GM12878 (cell line): ENCODE data around the gene HIVEP2. TPM values are rescaled to one million over a fixed set of nuclear protein-coding genes. Genes with fewer than 3 reads are reported as not detected.

Experiments
- ATAC-seq: fragments of 200-7000 bp; cut with Tn5 transposase; 3 replicates; pipeline ENCODE4 v1.9.1; 2020; ENCODE audit warnings: mild to moderate bottlenecking, moderate library complexity
- BruUV-seq: library from RNA; stranded (reverse); fragments of 400-500 nt; replicated peaks from 2 replicates; lab custom pipeline; 2021; lab: Mats Ljungman, UMichigan
- CTCF ChIA-PET: fragments of 300-600 bp; sonication (Branson Sonifier 250); formaldehyde crosslinking; extraction: SDS; loops from one replicate; lab custom pipeline; 2021; ENCODE audit warnings: inconsistent platforms; lab: Yijun Ruan, JAX
- POLR2A ChIA-PET: fragments of 350-600 bp; formaldehyde crosslinking; extraction: SDS; loops from one replicate; lab custom pipeline; 2021; ENCODE audit warnings: inconsistent platforms; lab: Charles Lee
- RAD21 ChIA-PET: fragments of 300-600 bp; sonication (Branson Sonifier 250); formaldehyde crosslinking; loops from one replicate; lab custom pipeline; 2023; ENCODE audit warnings: antibody characterized with exemption; ENCODE audit not compliant: unreplicated experiment; lab: Charles Lee
- SMC1A ChIA-PET: fragments of 300-600 bp; sonication (Branson Sonifier 250); formaldehyde crosslinking; loops from one replicate; lab custom pipeline; 2023; ENCODE audit not compliant: unreplicated experiment, uncharacterized antibody; lab: Charles Lee
- DNase-seq: peaks from one replicate; pipeline ENCODE4 v3.0.0-alpha.2; 2011; ENCODE audit warnings: low read depth, low spot score
- FAIRE-seq: peaks from 3 replicates; lab custom pipeline; 2011; peaks lifted over from hg19 to GRCh38; lab: Jason Lieb, UNC
- H2AFZ ChIP-seq: 2 replicates; pipeline ENCODE4 v1.6.0; 2011; ENCODE audit warnings: low read depth, low read length, control low read depth; ENCODE audit not compliant: control insufficient read depth
- H3K27ac ChIP-seq: 2 replicates; pipeline ENCODE4 v1.5.1; 2011; ENCODE audit warnings: control low read depth; ENCODE audit not compliant: control insufficient read depth, insufficient read depth
- H3K27me3 ChIP-seq, 2 experiments: replicated peaks in 1 of 2; 2 replicates each; pipeline versions ENCODE4 v1.6.0 to v1.6.1; 2011; ENCODE audit warnings: low read length in 1 of 2; ENCODE audit not compliant: control insufficient read depth in 2 of 2, insufficient read depth in 2 of 2
- H3K36me3 ChIP-seq, 2 experiments: 2 replicates each; pipeline ENCODE4 v1.5.1; 2011; ENCODE audit warnings: low read length in 1 of 2; ENCODE audit not compliant: control insufficient read depth in 2 of 2, insufficient read depth in 2 of 2
- H3K4me1 ChIP-seq: 2 replicates; pipeline ENCODE4 v1.6.1; 2011; ENCODE audit warnings: mild to moderate bottlenecking, low read length, moderate library complexity, mixed read lengths; ENCODE audit not compliant: control insufficient read depth, insufficient read depth
- H3K4me2 ChIP-seq: 2 replicates; pipeline ENCODE4 v1.6.0; 2011; ENCODE audit warnings: control low read depth; ENCODE audit not compliant: control insufficient read depth, insufficient read depth
- H3K4me3 ChIP-seq: fragments of 200-600 bp; sonication (generic); 2 replicates; pipeline ENCODE4 v1.5.1; 2016
- H3K79me2 ChIP-seq: 2 replicates; pipeline ENCODE4 v1.6.0; 2011; ENCODE audit warnings: low read length; ENCODE audit not compliant: control insufficient read depth, insufficient read depth
- H3K9ac ChIP-seq: 2 replicates; pipeline ENCODE4 v1.8.0; 2011; ENCODE audit warnings: low read length, control low read depth, mixed read lengths; ENCODE audit not compliant: control insufficient read depth, insufficient read depth
- H3K9me3 ChIP-seq: replicated peaks from 3 replicates; pipeline ENCODE4 v1.5.1; 2011; ENCODE audit warnings: mild to moderate bottlenecking, low read length; ENCODE audit not compliant: control insufficient read depth, insufficient read depth
- H4K20me1 ChIP-seq: 2 replicates; pipeline ENCODE4 v1.6.0; 2011; ENCODE audit not compliant: control insufficient read depth, insufficient read depth
- E2F8 ChIP-seq: fragments of 450-650 bp; IDR thresholded peaks from 2 replicates; pipeline ENCODE4 v1.6.1; 2018; ENCODE audit warnings: mild to moderate bottlenecking, low read depth, moderate library complexity; ENCODE audit not compliant: partially characterized antibody
- FOS ChIP-seq: IDR thresholded peaks from 3 replicates; pipeline ENCODE4 v1.6.1; 2011; ENCODE audit warnings: borderline replicate concordance; ENCODE audit not compliant: insufficient read length; ENCODE audit errors: extremely low read depth
- GATAD2B ChIP-seq: fragments of 450-650 bp; conservative IDR thresholded peaks from 2 replicates; pipeline ENCODE4 v1.6.1; 2017; ENCODE audit warnings: low read depth, mild to moderate bottlenecking, moderate library complexity
- HSF1 ChIP-seq: fragments of 150-350 bp; IDR thresholded peaks from 2 replicates; pipeline ENCODE4 v1.6.1; 2014; ENCODE audit warnings: mild to moderate bottlenecking, low read depth, low read length
- JUNB ChIP-seq: IDR thresholded peaks from 2 replicates; pipeline ENCODE4 v1.6.1; 2016; ENCODE audit warnings: antibody characterized with exemption, mild to moderate bottlenecking
- MTA3 ChIP-seq: IDR thresholded peaks from 2 replicates; pipeline ENCODE4 v1.6.1; 2012; ENCODE audit warnings: low read length, inconsistent platforms, borderline replicate concordance
- PBX3 ChIP-seq: IDR thresholded peaks from 2 replicates; pipeline ENCODE4 v1.6.1; 2011; ENCODE audit warnings: mild to moderate bottlenecking, low read depth, low read length, moderate library complexity; ENCODE audit not compliant: insufficient replicate concordance
- RAD21 ChIP-seq: IDR thresholded peaks from 2 replicates; pipeline ENCODE4 v1.6.1; 2011; ENCODE audit warnings: mild to moderate bottlenecking, low read depth, low read length, moderate library complexity; ENCODE audit not compliant: insufficient read depth
- SREBF1 ChIP-seq: IDR thresholded peaks from 2 replicates; pipeline ENCODE4 v1.6.1; 2012; ENCODE audit warnings: mild to moderate bottlenecking, low read length
- STAT1 ChIP-seq: fragments of 450-650 bp; conservative IDR thresholded peaks from 2 replicates; pipeline ENCODE4 v1.6.1; 2014; ENCODE audit warnings: antibody characterized with exemption, mild to moderate bottlenecking
- TCF12 ChIP-seq: IDR thresholded peaks from 2 replicates; pipeline ENCODE4 v1.6.1; 2011; ENCODE audit warnings: low read depth, mild to moderate bottlenecking, low read length
- ZBED1 ChIP-seq: IDR thresholded peaks from 2 replicates; pipeline ENCODE4 v1.6.1; 2016; ENCODE audit warnings: borderline replicate concordance
- ZBTB33 ChIP-seq: fragments of 450-650 bp; IDR thresholded peaks from 2 replicates; pipeline ENCODE4 v1.6.1; 2017; ENCODE audit warnings: mild to moderate bottlenecking
- ZNF207 ChIP-seq: fragments of 450-650 bp; IDR thresholded peaks from 2 replicates; pipeline ENCODE4 v1.6.1; 2014; ENCODE audit warnings: antibody characterized with exemption, mild to moderate bottlenecking, borderline replicate concordance
- ZZZ3 ChIP-seq: IDR thresholded peaks from 2 replicates; pipeline ENCODE4 v1.6.1; 2011; ENCODE audit warnings: low read depth; ENCODE audit not compliant: control insufficient read depth, insufficient read length
- WGBS: methylation state at CpG from one replicate; pipeline ENCODE4 v1.1.6; 2016; ENCODE audit warnings: low lambda C conversion rate; ENCODE audit not compliant: insufficient replicate concordance, insufficient coverage; ENCODE audit errors: missing lambda C conversion rate; 5-methylcytosine and 5-hydroxymethylcytosine counted together
- in situ Hi-C: fragments of 300-500 bp; cut with MboI; formaldehyde crosslinking; loops from 9 replicates; pipeline ENCODE4 v1.14.3; 2018; ENCODE audit warnings: mixed read lengths
- intact Hi-C: fragments of 100-400 bp; cut with micrococcal nuclease; formaldehyde crosslinking; loops from one replicate; pipeline ENCODE4 v1.14.2; 2022; ENCODE audit not compliant: unreplicated experiment
- polyA plus RNA-seq, 11 experiments: library from polyadenylated mRNA; depleted of rRNA in 4 of 11; unstranded in 6 of 11; stranded (reverse) in 5 of 11; fragments of >200 nt; fragmentation: Nextera tagmentation in 4 of 11; fragmentation: Illumina TruSeq in 1 of 11; extraction: Ambion mirVana in 4 of 11; extraction: Trizol in 1 of 11; gene quantifications; 1 replicate in 1 of 11; 2 replicates in 10 of 11; pipeline versions ENCODE4 v1.2.1 to v1.2.3, GENCODE V29; 2011 to 2016; ENCODE audit warnings: inconsistent platforms in 2 of 11, missing spikeins in 2 of 11, low read depth in 1 of 11
- total RNA-seq, 4 experiments: library from RNA; depleted of rRNA in 3 of 4; stranded (reverse); fragments of >200 nt in 3 of 4; fragmentation: Illumina TruSeq in 1 of 4; extraction: Trizol in 1 of 4; gene quantifications; 2 replicates each; pipeline versions ENCODE4 v1.2.1 to v1.2.3, GENCODE V29; 2013 to 2021

Gene HIVEP2
- total and polyA plus RNA-seq, 10 of the 15 experiments (the other 5 are each of a cell fraction or from before 2014, with no cell fraction given) = 1.2 to 15.7 (median 10.2) TPM

GRCh38 chr6:142885182-142885867 is 59.7 kb downstream of the HIVEP2 start:
- Histone ChIP-seq H4K20me1 (no peaks in the 10 kb centered on the region), H3K79me2 (peaks cover 79% of the 10 kb centered on the region), H3K9ac (peak overlapping the region; percentile 56), H3K4me2 (peak overlapping the region; percentile 88), H3K9me3 (peaks cover 2% of the 10 kb centered on the region; the same call in 2 of the 3 replicates), H2AFZ (no peak overlapping the region), H3K27me3 (no peaks in the 10 kb centered on the region), H3K36me3 (0 out of 4 replicates have a peak, but pooled peaks cover 0 to 1% of the 10 kb centered on the region in 2 experiments), H3K4me3 (peak overlapping the region; percentile 57), H3K27ac (peak overlapping the region; percentile 75), H3K4me1 (peaks cover 38% of the 10 kb centered on the region)
- RAD21 ChIA-PET = interaction anchor here (0.8 to 7.6 kb wide), 37 partner anchors 11 to 193 kb away, joined by 3 to 150 read pairs (median 6); partner anchors contain the start of gene HIVEP2
- no peak for FAIRE-seq
- ATAC-seq = peak; percentile 70
- CTCF ChIA-PET = interaction anchor here (0.6 to 4.5 kb wide), 29 partner anchors 12 to 452 kb away, joined by 3 to 27 read pairs (median 4); no protein-coding TSS in a partner anchor
- no TSS peak for BruUV-seq
- WGBS = under 1% methylated on average over 10 of the region's 10 CpGs
- intact Hi-C loops = loop anchor here (1.0 to 2.0 kb wide), 6 partner anchors 28 to 191 kb away; no protein-coding TSS in a partner anchor
- POLR2A ChIA-PET = interaction anchor here (0.6 to 6.4 kb wide), 20 partner anchors 12 to 1182 kb away, joined by 3 to 78 read pairs (median 6); no protein-coding TSS in a partner anchor
- DNase-seq = peak; percentile 89
- in situ Hi-C loops = no loop called here
- SMC1A ChIA-PET = interaction anchor here (0.6 to 12.3 kb wide), 31 partner anchors 11 to 192 kb away, joined by 3 to 287 read pairs (median 7); no protein-coding TSS in a partner anchor
- TF ChIP-seq PBX3 = peak; percentile 89
- no peak for TF ChIP-seq ZZZ3
- no peak for TF ChIP-seq E2F8
- TF ChIP-seq STAT1 = no peak
- no peak; the same call in 1 of the 2 replicates for TF ChIP-seq SREBF1
- TF ChIP-seq MTA3 = 0 out of 2 replicates have a peak, but pooled peaks have one; percentile 60
- TF ChIP-seq HSF1 = no peak
- 0 out of 2 replicates have a peak, but pooled peaks have one; percentile 43 for TF ChIP-seq TCF12
- no peak for TF ChIP-seq ZBTB33
- 0 out of 2 replicates have a peak, but pooled peaks have one; percentile 47 for TF ChIP-seq GATAD2B
- peak; percentile 14; the same call in 1 of the 2 replicates for TF ChIP-seq RAD21
- peak; percentile 84 for TF ChIP-seq JUNB
- TF ChIP-seq ZNF207 = 0 out of 2 replicates have a peak, but pooled peaks have one; percentile 22
- peak; percentile 95; the same call in 1 of the 2 replicates for TF ChIP-seq ZBED1
- TF ChIP-seq FOS = no peak
